Neural cell (in vitro differentiated cells): ENCODE data around the gene ITGB5. TPM values are rescaled to one million over a fixed set of nuclear protein-coding genes. Genes with fewer than 3 reads are reported as not detected.

Source experiments
- H2AFZ ChIP-seq: fragments of 200-600, 300-800 bp; sonication (generic), shearing (Covaris generic); 2 replicates; pipeline ENCODE4 v1.6.0; 2014; ENCODE audit warnings: low read depth, mild to moderate bottlenecking, antibody characterized with exemption, low read length, moderate library complexity
- H3F3A ChIP-seq: fragments of 200-600 bp; shearing (Covaris generic); 2 replicates; pipeline ENCODE4 v1.6.1; 2016; ENCODE audit warnings: mild to moderate bottlenecking, moderate library complexity, mixed read lengths, antibody characterized with exemption, low read length; ENCODE audit not compliant: insufficient read depth, poor library complexity, severe bottlenecking
- H3K27ac ChIP-seq: fragments of 200-600, 300-800 bp; sonication (generic), shearing (Covaris generic); 2 replicates; pipeline ENCODE4 v1.5.1; 2014; ENCODE audit warnings: mild to moderate bottlenecking, low read length, moderate library complexity
- H3K27me3 ChIP-seq: fragments of 300-800, 200-600 bp; sonication (generic), shearing (Covaris generic); 2 replicates; pipeline ENCODE4 v1.6.0; 2014; ENCODE audit warnings: mild to moderate bottlenecking, low read depth, low read length, moderate library complexity; ENCODE audit not compliant: insufficient read depth
- H3K36me3 ChIP-seq: fragments of 300-800, 200-600 bp; sonication (generic), shearing (Covaris generic); 2 replicates; pipeline ENCODE4 v1.5.1; 2014; ENCODE audit warnings: mild to moderate bottlenecking, antibody characterized with exemption, low read length, moderate library complexity; ENCODE audit not compliant: insufficient read depth
- H3K4me2 ChIP-seq: fragments of 300-800, 200-600 bp; sonication (generic), shearing (Covaris generic); 2 replicates; pipeline ENCODE4 v1.6.0; 2014; ENCODE audit warnings: mild to moderate bottlenecking, low read length
- H3K4me3 ChIP-seq: fragments of 300-800, 200-600 bp; sonication (generic), shearing (Covaris generic); 2 replicates; pipeline ENCODE4 v1.5.1; 2014; ENCODE audit warnings: mild to moderate bottlenecking, low read length, moderate library complexity
- H3K79me2 ChIP-seq: fragments of 200-600 bp; shearing (Covaris generic); replicated peaks from 2 replicates; pipeline ENCODE4 v1.6.0; 2014; ENCODE audit warnings: mild to moderate bottlenecking, low read length, moderate library complexity; ENCODE audit not compliant: insufficient read depth
- H3K9ac ChIP-seq: fragments of 300-800, 200-600 bp; sonication (generic), shearing (Covaris generic); 2 replicates; pipeline ENCODE4 v1.6.1; 2016; ENCODE audit warnings: mild to moderate bottlenecking, low read length, mixed read lengths
- H3K9me2 ChIP-seq: fragments of 200-600 bp; shearing (Covaris generic); 2 replicates; pipeline ENCODE4 v1.6.1; 2016; ENCODE audit warnings: mild to moderate bottlenecking, low read length, mixed read lengths; ENCODE audit not compliant: insufficient read depth
- H3K9me3 ChIP-seq: fragments of 200-600, 300-800 bp; sonication (generic), shearing (Covaris generic); 2 replicates; pipeline ENCODE4 v1.6.1; 2016; ENCODE audit warnings: mild to moderate bottlenecking, mixed run types, low read length, moderate library complexity, mixed read lengths
- H4K20me1 ChIP-seq: fragments of 200-600 bp; shearing (Covaris generic); 2 replicates; pipeline ENCODE4 v1.6.1; 2016; ENCODE audit warnings: mild to moderate bottlenecking, mixed run types; ENCODE audit not compliant: insufficient read depth
- CTCF ChIP-seq: fragments of 450-650 bp; IDR thresholded peaks from 2 replicates; pipeline ENCODE4 v1.5.1; 2014; ENCODE audit warnings: antibody characterized with exemption, mild to moderate bottlenecking, moderate library complexity; ENCODE audit not compliant: poor library complexity, severe bottlenecking
- EP300 ChIP-seq: fragments of 450-650 bp; conservative IDR thresholded peaks from 2 replicates; pipeline ENCODE4 v1.6.1; 2014; ENCODE audit warnings: antibody characterized with exemption, mild to moderate bottlenecking, moderate library complexity; ENCODE audit not compliant: poor library complexity, severe bottlenecking
- EZH2 ChIP-seq: fragments of 200-600, 300-800 bp; shearing (Covaris generic), sonication (generic); IDR thresholded peaks from 2 replicates; pipeline ENCODE4 v1.6.1; 2014; ENCODE audit warnings: antibody characterized with exemption, low read length, borderline replicate concordance, mild to moderate bottlenecking; ENCODE audit not compliant: insufficient read depth, poor library complexity, severe bottlenecking
- POLR2AphosphoS5 ChIP-seq: IDR thresholded peaks from 2 replicates; pipeline ENCODE4 v1.6.1; 2012
- REST ChIP-seq: IDR thresholded peaks from 2 replicates; pipeline ENCODE4 v1.6.1; 2012; ENCODE audit warnings: borderline replicate concordance
- SMC3 ChIP-seq: fragments of 450-650 bp; conservative IDR thresholded peaks from 2 replicates; pipeline ENCODE4 v1.6.1; 2014; ENCODE audit warnings: antibody characterized with exemption, mild to moderate bottlenecking, moderate library complexity; ENCODE audit not compliant: poor library complexity
- TAF1 ChIP-seq: IDR thresholded peaks from 2 replicates; pipeline ENCODE4 v1.6.1; 2012; ENCODE audit warnings: low read depth
- polyA plus RNA-seq: library from polyadenylated mRNA; depleted of rRNA; stranded (reverse); fragments of >200 nt; gene quantifications from 2 replicates; pipeline ENCODE4 v1.2.3, GENCODE V29; 2014

Gene ITGB5
- polyA plus RNA-seq, 1 donor from 2014 or later: 1.2 TPM

- no peaks in the 10 kb centered on the region for H3K36me3 ChIP-seq
- H3K27ac ChIP-seq: no peak overlapping the region
- no peaks in the 10 kb centered on the region for H3K9me2 ChIP-seq
- TF ChIP-seq CTCF: no peak
- TF ChIP-seq POLR2AphosphoS5: no peak
- TF ChIP-seq EP300: no peak
- no peak for TF ChIP-seq TAF1
- no peak for TF ChIP-seq REST
- TF ChIP-seq EZH2: no peak
- H3F3A ChIP-seq: no peaks in the 10 kb centered on the region
- no peak overlapping the region for H2AFZ ChIP-seq
- H3K27me3 ChIP-seq: no peaks in the 10 kb centered on the region
- no peaks in the 10 kb centered on the region for H3K79me2 ChIP-seq
- H3K4me2 ChIP-seq: no peak overlapping the region
- H3K4me3 ChIP-seq: no peak overlapping the region
- H3K9ac ChIP-seq: no peak overlapping the region
- no peaks in the 10 kb centered on the region for H3K9me3 ChIP-seq
- H4K20me1 ChIP-seq: no peaks in the 10 kb centered on the region
These were observed 114.9 kb downstream of the ITGB5 start for GRCh38 chr3:124772081-124772831.

GRCh38 chr3:124771083-124771445 is 116.1 kb downstream of the ITGB5 start:
- no peak overlapping the region for H3K4me3 ChIP-seq
- no peaks in the 10 kb centered on the region for H3K79me2 ChIP-seq
- no peak overlapping the region for H3K27ac ChIP-seq
- H3K9me2 ChIP-seq: no peaks in the 10 kb centered on the region
- no peak overlapping the region for H2AFZ ChIP-seq
- H4K20me1 ChIP-seq: no peaks in the 10 kb centered on the region
- no peaks in the 10 kb centered on the region for H3K36me3 ChIP-seq
- H3K9ac ChIP-seq: no peak overlapping the region
- H3K9me3 ChIP-seq: no peaks in the 10 kb centered on the region
- TF ChIP-seq EZH2 (no peak), SMC3 (no peak), CTCF (no peak), EP300 (no peak), REST (no peak), TAF1 (no peak)
- no peak overlapping the region for H3K4me2 ChIP-seq
- no peaks in the 10 kb centered on the region for H3F3A ChIP-seq
- H3K27me3 ChIP-seq: no peaks in the 10 kb centered on the region
